Body of pancreas (tissue), 4 donors: ENCODE results near the gene CD82.
A peak's percentile ranks its signal among the peaks of the same experiment; 100 is the strongest.

ENCODE experiments used
- POLR2A ChIP-seq, 3 donors: fragments of 450-650 bp; IDR thresholded peaks; one replicate each; pipeline ENCODE4 v1.6.1; 2016; ENCODE audit warnings: antibody characterized with exemption in 3 of 3, mild to moderate bottlenecking in 2 of 3
- TF ChIP-seq, protein P1 (sequence below), 7 experiments: fragments of 450-650 bp in 4 of 7; fragments of 200-600 bp in 3 of 7; sonication (generic) in 3 of 7; IDR thresholded peaks; one replicate each; pipeline ENCODE4 v1.5.1; 2016 to 2019; ENCODE audit warnings: antibody characterized with exemption in 7 of 7

DNA sequence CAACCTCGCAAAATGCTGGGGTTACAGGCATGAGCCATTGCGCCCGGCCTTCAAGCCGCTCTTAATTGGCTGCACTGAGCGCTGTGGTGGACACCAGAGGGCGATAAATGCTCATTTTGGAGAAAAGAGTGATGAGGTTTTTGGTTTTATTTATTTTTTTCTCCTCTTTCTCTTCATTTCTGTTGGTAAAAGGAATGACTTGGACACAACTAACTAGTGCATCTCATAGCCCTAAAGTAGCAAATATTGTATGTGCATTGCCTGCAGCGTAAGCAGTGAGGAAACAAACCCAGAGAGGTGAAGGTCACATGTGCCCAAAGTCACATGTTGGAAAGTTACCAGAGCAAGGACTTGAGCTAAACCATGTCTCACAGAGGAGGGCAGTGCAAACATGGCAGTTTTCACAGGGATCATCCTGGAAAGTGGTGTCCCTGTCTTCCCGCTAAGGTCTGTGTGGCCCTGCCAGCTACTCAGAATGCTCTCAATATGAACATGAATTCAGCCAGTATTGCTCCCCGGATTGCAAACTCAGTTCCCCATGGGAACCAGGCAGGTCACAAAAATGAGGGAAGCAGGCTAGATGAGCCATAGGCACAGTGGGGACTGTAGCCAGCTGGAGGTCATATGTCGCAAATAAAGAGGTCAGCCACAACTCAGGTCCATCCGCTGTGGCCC is 8.6 kb upstream of the CD82 start:
- TF ChIP-seq, protein P1, sequence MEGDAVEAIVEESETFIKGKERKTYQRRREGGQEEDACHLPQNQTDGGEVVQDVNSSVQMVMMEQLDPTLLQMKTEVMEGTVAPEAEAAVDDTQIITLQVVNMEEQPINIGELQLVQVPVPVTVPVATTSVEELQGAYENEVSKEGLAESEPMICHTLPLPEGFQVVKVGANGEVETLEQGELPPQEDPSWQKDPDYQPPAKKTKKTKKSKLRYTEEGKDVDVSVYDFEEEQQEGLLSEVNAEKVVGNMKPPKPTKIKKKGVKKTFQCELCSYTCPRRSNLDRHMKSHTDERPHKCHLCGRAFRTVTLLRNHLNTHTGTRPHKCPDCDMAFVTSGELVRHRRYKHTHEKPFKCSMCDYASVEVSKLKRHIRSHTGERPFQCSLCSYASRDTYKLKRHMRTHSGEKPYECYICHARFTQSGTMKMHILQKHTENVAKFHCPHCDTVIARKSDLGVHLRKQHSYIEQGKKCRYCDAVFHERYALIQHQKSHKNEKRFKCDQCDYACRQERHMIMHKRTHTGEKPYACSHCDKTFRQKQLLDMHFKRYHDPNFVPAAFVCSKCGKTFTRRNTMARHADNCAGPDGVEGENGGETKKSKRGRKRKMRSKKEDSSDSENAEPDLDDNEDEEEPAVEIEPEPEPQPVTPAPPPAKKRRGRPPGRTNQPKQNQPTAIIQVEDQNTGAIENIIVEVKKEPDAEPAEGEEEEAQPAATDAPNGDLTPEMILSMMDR (IDR thresholded peaks at IDR 0.05), result peak; percentile 56 to 96 (median 89)
- no peak for TF ChIP-seq POLR2A (IDR thresholded peaks at IDR 0.05)
